Measurements from ENCODE around the gene ZNF565.

DNA sequence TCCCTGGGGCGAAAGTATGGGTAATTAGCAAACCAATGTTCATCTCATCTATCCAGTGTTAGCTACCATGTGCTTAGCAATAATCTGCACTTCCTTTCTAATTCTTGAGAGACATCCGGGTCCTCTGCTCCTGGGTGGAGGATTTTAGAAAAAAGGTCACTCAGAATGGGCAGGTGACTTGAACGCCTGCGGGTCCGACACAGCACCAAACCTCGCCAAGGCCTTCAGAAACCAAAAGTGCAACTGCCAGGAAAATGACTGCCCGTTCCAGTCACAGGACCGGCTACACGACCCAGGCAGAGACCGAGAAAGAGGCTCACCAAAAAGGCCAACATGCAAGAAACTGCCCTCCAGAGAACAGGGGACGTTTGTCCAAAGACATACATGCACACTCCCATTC lies 40.4 kb upstream of the ZNF565 start:
- TF ChIP-seq, protein P1, sequence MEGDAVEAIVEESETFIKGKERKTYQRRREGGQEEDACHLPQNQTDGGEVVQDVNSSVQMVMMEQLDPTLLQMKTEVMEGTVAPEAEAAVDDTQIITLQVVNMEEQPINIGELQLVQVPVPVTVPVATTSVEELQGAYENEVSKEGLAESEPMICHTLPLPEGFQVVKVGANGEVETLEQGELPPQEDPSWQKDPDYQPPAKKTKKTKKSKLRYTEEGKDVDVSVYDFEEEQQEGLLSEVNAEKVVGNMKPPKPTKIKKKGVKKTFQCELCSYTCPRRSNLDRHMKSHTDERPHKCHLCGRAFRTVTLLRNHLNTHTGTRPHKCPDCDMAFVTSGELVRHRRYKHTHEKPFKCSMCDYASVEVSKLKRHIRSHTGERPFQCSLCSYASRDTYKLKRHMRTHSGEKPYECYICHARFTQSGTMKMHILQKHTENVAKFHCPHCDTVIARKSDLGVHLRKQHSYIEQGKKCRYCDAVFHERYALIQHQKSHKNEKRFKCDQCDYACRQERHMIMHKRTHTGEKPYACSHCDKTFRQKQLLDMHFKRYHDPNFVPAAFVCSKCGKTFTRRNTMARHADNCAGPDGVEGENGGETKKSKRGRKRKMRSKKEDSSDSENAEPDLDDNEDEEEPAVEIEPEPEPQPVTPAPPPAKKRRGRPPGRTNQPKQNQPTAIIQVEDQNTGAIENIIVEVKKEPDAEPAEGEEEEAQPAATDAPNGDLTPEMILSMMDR (IDR thresholded peaks at IDR 0.05), result no peak
- TF ChIP-seq POLR2A (IDR thresholded peaks at IDR 0.05), result no peak
- no peak for TF ChIP-seq EP300 (IDR thresholded peaks at IDR 0.05)
- TF ChIP-seq POLR2AphosphoS5 (IDR thresholded peaks at IDR 0.05), result no peak

Measured in stomach (tissue), 4 donors.